CD4-positive, alpha-beta T cell treated with Interleukin-21 for 1 hour (primary cell): ENCODE results near the gene RGS6.
"Not testable (repeated sequence)": the region's sequence is repeated elsewhere in the genome, so short reads cannot be mapped to it uniquely, and the experiment has no call there.

ENCODE experiments used
- DNase-seq: peaks from one replicate; pipeline ENCODE4 v3.0.0-alpha.2; 2020

The RGS6 gene

DNA sequence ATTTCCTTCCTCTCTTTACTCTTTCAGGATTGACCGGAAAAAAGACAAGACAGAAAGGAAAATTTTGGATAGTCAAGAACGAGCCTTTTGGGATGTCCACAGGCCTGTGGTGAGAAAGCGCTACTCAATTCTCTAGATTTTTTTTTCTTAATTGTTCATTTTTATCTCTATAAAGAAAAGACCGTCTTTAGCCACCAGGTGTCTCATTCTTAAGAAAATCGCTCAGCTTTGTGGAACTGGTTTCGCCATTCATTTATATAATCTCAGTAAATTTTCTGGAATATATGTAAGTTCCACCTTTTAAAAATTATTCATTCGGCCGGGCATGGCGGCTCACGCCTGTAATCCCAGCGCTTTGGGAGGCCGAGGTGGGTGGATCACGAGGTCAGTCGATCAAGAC, 540.6 kb downstream of the RGS6 start:
- no peak for DNase-seq

DNA sequence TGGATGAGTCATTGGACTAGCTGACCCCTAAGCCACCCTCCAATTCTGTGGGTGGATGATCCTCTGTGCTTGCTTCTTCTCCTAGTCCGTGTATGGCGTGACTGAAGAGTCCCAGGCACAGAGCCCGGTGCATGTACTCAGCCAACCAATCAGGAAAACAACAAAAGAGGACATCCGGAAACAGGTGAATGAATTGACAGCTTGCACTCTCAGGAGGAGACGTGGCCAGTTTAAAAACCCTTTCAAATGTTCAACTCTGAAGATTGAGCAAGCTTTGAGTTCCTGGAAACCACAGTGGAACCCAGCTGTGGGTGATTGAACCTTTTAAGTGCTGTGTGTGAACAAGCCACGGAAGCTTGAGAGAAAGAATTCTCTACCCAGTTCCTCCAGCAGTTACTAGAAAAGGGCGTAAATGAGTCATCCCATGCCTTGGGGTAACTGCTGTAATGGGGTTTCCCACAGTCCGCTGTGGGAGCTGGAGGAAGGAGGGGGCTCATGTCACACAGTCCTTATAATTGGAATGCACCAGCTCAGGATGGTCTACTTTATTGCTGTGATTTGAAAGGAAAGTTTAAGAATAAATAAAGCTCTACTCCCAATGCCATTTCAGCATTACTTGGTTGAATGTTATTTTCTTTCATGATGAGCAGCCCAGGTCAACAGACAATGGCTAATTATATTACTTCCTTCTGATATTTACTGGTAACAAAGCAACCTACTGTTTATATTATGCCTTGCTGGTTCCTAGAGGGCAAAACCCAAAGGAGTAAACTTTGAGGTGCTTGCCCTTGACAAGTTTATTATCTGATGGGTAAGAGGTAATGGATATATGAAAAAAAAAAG, 544.6 kb downstream of the RGS6 start:
- peak; percentile 55 for DNase-seq

DNA sequence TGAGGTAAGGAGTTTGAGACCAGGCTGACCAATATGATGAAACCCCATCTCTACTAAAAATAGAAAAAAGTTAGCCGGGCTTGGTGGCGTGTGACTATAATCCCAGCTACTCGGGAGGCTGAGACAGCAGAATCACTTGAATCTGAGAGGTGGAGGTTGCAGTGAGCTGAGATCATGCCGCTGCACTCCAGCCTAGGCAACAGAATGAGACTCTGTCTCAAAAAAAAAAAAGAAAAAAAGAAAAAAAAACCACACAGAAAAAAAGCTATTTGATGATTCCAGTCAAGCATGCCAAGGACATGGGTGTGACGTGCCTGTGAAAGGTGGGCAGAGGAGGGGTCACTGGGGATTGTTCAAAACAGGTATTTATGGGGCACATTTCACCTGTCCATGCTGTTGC, 545.3 kb downstream of the RGS6 start:
- not testable (repeated sequence) for DNase-seq

DNA sequence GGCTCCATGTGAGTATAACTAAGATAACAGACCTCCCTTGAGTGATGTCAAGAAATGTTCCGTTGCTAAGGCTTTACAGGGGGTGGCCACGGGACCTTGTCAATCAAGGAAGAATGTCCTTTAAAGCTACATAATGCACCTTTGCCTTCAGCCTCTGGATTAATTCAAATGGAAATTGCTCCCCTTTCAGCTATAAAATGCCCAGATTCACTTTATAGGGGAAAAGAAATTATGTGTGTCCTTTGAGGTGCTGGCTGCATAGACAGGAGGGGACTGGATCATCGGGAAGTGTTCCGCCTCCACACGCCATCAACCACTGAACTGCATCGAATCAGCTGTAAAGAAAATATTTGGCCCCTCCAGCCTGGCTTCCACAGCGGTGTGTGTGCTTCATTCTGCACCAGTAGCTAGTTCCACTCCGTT, 546.3 kb downstream of the RGS6 start:
- no peak for DNase-seq

DNA sequence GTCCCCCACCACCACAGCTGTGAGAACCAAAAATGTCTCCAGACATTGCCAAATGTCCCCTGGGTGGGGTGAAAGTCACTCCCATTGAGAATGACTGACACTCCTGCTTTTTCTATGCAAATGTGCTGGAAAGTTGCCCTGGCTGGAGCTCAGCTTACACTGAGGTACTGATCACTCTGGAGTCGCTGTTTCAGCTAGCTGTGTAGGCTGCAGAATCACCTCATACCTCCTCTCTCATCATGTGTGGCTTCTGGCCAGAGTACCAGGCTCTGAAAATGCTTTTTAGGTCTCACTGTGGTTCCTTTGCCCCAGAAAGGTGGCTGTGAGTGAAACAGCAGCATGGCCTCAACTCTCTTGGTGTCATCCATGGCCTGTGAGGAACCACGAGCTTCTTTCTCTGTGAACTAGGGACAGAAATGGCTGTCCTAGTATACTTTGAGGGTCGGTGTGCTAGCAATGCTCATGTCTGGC, 547.3 kb downstream of the RGS6 start:
- no peak for DNase-seq

DNA sequence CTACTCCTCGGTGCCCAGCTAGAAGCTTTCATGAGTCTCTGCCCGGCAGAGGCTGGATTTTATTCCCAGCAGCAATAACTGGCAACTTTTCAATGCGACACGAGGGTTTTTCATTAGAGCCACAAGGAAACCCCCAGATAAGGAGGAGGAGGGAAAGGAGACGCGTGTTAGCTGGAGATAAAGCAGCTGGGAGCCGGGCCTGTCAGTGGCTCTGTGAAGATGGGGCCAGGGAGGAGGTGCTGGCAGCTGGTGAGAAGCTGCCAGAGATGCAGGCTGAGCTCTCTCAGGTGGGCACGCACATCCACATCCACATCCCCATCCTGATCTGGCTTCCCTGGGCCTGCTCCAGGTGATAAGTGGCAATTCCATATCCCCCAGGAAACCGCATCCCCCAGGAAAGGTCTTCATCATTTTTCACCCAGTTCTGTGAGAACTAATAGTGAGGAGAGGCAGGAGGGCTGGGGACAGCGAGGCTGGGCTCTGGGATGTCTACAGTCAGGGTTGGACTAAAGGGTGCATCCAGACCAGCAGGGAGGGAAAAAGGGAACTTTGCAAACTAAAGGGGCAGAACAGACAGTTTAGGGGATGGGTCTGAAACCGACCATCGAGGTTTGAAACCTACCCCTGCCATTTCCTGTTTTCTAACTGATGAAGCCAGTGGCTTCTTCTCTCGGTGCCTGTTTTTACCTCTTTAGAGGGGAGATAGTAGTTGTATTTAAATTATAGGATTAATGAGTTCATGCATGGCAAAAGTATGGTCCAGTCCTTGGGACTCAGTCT, 548.4 kb downstream of the RGS6 start:
- DNase-seq: no peak

DNA sequence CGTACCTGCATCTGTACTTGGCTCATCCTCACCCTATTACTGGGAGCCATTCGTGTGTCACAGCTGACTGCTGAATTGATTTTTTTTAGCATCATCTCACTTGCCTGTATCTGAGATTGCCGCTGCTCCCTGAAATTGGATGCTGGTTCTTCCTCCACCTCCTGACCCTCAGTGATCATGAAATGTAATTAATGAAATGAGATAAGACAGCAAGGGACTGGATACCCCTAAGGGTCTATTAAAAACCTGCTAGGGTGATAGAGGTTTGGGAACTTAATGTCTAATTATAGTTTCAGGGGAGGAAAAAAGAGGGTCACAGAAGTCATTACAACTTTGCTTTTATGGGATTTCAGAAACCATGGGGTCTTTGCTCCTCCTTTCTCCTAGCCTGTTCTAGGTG, 551.1 kb downstream of the RGS6 start:
- no peak for DNase-seq

DNA sequence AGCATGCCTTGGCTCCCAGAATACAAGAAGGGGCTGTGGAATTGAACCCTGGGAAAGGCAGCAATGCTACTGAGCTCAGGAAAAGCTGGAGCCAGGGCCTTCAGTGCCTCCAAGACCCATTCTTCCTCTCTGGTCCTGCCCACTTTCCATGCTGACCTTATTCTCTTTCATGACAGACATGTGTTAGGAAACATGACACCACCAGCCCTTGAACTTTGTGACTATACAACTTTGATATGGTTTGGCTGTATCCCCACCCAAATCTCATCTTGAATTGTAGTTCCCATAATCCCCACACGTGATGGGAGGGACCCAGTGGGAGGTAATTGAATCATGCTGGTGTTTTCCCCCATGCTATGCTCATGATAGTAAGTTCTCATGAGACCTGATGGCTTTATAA, 553.5 kb downstream of the RGS6 start:
- no peak for DNase-seq

DNA sequence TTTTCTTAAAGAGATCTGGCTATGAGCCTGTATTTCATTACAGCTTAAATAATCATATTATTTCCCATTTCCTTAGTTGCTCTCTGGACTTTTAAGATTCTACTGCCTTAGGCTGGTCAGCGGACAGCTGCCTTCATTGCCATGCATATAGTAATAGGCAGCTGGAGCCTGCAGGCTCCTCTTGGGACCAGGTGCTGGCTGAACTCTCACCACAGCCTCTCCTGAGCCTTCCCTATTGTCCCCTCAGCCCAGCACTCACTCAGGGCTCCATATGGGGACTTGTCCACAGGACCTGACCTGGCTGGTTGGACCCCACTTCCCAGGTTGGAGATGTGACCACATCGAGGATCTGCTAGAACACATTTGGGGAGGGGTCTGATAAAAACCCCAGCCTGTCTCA, 556.3 kb downstream of the RGS6 start:
- no peak for DNase-seq

DNA sequence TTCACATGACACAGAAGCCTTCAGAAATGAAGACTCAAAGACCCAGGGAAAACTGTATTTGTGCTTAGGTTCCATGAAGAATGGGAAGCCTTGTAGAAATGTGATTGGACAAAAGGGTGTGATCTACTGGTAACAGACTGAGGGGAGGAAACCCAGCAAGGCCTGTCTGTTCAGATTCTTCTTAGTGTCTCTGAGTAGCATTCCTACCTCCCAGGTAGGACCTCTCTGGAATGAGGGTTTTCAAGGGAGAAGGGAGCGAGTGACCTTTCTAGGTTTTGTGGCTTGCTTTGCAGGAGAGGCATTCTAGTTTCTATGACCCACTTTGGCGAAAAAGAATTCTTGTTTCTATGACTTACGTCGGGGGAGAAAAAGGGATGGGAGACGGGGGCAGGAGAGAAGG, 560.0 kb downstream of the RGS6 start:
- no peak for DNase-seq

DNA sequence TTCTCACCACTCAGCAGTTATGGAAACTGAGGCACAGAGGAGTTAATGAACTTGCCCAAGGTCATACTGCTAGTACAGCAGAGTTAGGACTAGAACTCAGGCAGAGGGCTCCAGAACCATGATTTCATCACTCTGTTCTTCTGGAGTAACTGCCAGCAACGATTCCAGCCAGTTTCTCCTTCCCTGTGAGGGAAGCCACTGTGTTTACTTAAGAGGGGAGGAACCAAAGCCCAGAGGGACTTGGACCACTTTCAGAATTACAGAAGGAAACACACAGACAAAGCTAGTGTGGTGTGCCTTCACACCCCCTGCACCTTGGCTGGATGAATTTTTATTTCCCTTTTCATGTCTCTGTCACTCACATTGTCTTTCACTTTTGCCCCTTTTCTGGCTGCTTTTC, 563.4 kb downstream of the RGS6 start:
- DNase-seq: no peak

DNA sequence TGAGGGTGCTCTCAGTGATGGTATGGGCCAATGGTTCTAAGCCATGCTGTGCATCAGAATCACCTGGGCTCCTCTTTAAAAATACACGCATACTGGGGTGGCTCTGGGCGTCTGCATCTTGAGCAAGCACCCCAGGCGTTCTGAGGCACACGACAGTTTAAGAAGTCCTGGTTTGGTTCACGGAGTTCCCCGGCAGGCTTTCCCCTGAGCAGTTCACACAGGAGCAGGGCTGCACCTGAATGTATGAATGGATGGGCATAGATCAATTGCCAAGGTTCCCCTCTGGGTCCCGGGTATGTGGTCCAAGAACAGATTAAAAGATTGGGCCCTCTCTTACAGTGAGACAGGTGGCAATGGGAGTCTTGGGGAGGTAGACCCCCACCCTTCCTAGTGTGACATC, 566.4 kb downstream of the RGS6 start:
- no peak for DNase-seq

DNA sequence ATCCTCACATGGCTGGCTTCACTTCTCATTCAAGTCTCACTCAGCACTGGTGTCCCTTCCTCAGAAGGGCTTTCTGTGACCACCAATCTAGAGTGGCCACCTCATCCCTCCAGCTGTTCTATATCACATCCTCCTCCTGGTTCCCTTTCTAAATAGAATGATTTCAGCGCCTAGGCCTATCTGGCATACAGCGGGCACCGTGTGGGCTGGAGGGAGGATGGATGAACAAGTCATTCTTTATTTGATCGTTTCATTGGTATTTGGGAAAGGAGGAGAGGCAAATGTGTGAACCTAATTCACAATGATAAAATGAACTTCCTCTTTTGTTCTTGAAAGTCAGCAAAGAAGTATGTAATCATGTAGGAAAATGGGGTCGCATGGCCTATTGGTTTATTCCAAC, 567.5 kb downstream of the RGS6 start:
- no peak for DNase-seq

DNA sequence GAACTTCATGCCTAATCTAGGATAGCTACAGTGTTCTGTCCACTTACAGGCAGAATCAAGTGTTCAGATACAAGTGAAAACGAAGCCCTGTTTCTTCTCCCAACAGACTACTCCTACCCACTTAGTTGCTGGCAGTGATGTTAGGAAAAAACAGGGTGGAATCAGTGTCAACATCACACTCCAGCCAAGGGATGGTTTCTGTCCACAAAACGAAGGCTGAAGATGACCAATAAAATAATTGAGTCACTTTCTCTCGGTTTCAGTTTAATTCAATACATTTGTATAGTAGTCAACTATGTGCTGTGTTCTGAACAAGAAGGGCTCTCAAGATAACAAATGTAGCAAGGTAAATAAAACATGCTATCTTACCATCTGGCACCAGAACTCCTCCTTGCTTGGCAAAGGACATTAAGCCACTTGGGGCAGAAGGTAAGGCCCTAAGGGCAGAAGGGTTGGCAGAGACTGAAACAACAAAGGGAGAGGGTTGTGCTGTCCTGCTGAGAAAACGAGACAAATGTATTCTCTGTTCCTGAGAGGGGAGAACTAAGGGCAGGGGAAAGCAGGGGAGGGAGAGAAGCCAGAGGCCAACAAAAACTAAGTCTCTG, 568.1 kb downstream of the RGS6 start:
- DNase-seq: no peak

DNA sequence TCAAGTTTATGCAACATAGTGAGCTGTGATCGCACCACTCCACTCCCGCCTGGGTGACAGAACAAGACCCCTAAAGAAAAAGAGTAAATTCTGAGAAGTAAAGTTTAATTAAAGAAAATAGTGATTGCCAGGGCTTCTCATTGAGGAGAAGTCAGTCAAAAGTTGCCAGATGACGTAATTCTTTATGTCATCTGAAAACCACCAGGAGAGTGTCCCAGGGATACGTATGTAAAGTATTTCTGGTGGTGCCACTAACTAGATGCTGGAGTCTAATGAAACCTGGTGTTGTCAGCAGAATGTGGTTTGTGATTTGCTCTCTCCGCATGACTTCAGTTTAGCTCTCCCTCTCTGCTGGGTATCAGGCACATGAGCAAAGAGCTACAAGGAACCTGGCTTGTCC, 569.2 kb downstream of the RGS6 start:
- no peak for DNase-seq

DNA sequence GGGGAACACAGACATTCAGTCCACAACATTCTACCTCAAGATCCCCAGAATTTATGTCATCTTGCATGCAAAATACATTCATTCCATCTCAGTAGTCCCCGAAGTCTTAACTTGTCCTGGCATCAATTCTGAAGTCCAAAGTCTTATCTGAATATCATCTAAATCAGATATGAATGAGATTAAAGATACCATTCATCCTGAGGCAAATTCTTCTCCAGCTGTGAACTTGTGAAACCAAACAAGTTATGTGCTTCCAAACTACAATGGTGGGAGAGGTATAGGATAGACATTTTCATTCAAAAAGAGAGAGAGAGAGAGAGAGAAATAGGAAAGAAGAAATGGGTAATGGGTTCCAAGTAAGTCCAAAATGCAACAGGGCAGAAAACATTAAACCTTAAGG, 571.0 kb downstream of the RGS6 start:
- DNase-seq: no peak

DNA sequence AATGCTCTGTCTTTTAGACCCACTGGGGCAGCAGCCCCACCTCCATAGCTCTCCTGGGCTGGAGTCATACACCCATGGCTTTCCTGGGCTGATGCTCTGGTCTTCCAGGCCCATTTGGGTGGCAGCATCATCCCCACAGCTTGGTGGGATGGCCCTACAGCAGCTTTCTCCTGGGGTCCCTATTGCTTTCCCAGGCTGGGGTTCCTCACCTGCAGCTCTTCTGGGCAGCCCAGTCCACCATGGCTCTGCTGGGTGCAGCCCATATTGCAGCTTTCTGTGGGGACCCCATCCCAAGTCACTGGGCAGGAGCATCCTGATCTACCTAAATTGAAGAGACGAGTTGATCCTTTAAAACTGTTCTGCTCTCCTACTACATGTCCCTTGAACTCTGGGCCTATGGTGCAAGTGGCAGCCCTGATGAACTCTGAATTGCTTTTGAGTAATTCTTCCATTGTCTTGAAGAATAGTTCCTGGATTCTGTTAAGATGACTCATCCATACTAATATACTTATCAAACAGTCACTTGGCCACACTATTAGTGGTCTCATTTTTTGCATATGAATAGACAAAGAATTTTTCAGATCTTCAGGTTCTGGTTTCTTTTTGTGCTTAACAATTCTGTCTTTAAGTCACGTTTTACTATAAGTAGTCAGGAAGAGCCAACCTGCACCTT, 571.6 kb downstream of the RGS6 start:
- DNase-seq: no peak

DNA sequence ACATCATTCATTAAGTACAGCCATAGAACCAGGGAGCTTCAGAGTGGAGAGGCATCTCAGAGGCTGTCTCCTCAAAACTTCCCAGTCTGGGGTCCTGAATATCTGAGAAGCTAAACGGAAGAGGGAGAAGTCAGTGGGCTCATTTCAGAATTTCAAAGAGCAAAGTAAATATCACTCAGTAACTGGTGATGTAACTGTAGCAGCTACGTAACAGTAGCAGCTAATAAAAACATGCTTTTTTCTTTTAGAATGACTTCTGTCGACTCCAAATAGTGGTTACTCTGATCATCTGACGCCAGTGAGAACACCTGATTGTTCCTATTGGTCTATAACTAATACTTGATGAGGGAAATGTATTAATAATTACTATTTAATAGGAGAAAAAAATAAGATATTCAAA, 578.3 kb downstream of the RGS6 start:
- no peak for DNase-seq

DNA sequence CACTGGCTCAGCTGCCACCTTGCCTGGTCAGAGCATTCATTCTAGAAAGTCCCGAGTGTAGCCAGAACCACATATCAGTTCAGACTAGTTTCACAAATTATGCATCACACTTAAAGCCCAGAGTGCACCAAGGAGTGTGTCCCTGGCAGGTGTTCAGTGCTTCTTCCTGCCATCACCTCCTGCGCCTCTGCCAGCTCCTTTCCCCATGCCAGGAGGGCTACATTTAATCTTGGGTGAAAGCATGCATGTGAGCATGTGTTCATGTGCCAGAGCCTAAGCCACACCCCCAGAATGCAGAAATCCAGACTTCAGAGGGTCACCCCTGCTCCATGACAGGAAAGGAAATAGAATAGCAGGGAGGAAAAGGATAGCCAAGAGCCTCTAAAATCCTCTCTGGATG, 580.1 kb downstream of the RGS6 start:
- no peak for DNase-seq

DNA sequence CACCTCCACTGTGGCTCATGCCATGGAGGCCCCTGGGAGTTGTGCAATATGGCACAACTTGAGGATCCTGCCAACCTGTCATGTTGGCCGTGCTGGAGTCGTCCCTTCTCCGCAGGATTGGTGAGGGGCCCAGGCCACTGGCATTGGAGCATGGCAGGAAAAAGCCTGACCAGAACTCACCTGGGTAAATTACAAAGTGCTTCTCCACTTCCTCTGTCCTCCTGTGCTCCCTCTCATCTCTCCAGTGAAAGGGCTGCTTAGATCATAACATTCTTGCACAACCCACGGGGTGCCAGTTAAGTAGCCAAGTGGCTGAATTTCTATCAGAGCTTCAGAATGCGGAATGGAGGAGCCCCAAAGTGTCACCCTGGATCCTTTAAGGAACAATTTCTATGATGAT, 580.7 kb downstream of the RGS6 start:
- no peak for DNase-seq

DNA sequence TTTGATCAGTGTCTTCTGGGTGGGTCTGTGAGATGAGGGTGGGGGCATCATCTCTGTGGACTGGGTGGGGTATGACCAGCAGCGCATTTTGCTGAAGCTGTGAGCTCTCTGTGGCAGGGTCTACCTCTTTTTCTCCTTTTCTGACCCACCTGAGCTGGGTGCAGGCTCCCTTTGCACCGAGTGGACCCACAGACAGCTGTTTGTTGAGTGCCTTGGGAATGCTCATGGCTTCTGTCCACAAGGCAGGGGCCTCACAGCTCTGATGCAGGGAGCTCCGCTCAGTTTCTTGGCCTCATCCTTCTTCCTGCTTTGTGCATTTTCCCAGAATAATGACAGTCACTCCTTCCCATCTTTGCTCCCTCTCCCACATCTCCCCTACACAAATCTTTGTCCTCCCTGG, 581.1 kb downstream of the RGS6 start:
- DNase-seq: no peak

DNA sequence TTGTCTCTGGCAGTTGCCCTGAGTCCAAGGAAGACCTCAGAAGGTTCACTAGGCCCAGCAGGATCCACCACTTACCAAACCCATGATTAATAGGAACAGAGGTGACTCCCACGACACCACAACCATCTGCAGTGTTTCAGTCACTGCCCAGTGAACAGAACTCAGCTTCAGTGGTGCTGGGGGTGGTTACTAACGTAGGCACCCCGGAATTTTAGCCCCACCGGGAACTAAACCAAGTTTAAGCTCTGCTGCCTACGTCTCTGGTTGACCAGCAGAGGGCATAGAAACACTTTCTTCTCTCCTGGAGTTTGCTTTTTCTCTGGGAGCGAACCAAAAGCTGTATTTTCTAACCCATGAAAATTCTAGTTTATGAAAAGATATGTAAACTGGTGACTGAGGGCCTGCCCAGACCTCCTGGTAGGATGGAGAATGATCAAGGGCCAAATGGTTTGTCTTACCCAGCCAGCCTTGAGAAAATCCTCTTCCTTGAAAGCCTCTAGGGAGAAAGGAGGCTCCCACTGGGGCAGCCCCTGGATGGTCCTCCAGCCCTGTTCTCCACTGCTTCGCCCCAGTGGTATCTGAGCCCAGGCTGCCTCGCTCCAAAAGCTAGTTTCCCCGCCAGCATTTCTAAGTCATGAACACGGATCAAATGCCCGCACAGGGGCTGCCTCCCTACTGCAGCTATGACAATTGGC, 581.9 kb downstream of the RGS6 start:
- peak; percentile 16 for DNase-seq

DNA sequence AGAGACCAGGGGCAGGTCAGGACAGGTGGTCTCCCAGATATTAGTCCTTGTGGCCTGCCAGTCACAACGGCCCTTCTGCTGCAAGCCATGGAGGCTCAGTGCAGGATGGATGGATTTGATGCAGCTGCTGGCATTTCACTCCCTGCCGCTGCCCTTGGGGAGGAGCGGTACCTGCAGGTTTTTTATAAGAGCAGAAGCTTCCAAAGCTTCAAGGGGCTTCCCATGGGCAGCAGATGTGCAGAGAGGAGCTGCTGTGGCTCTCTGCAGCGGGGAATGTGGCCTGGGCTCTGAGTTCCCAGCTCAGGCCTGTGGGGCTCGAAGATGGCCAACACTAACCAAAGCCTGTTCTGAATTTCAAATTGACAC, 582.4 kb downstream of the RGS6 start:
- no peak for DNase-seq
